Testis (tissue), 3 donors: ENCODE results near the gene STAM. TPM values are rescaled to one million over a fixed set of nuclear protein-coding genes. Genes with fewer than 3 reads are reported as not detected.

Experiments
- DNase-seq: peaks from one replicate; pipeline ENCODE4 v3.0.0-alpha.2; 2019
- H3K27ac ChIP-seq, 2 donors: fragments of 200-600 bp; sonication (generic); one replicate each; pipeline ENCODE4 v1.5.1; 2019
- H3K27me3 ChIP-seq: fragments of 200-600 bp; sonication (generic); one replicate; pipeline ENCODE4 v1.5.1; 2019
- H3K36me3 ChIP-seq: fragments of 200-600 bp; sonication (generic); one replicate; pipeline ENCODE4 v1.5.1; 2017; ENCODE audit warnings: low read depth; ENCODE audit errors: missing control alignments
- H3K4me1 ChIP-seq: fragments of 200-600 bp; sonication (generic); one replicate; pipeline ENCODE4 v1.5.1; 2019
- H3K4me3 ChIP-seq, 2 donors: fragments of 200-600 bp; sonication (generic); one replicate each; pipeline ENCODE4 v1.5.1; 2017 to 2019
- H3K9me3 ChIP-seq: fragments of 200-600 bp; sonication (generic); one replicate; pipeline ENCODE4 v1.5.1; 2017
- POLR2A ChIP-seq: fragments of 450-650 bp; IDR thresholded peaks from one replicate; pipeline ENCODE4 v1.6.1; 2017; ENCODE audit warnings: antibody characterized with exemption, mild to moderate bottlenecking, moderate library complexity
- WGBS, 2 donors: methylation state at CpG; one replicate each; pipeline ENCODE4 v1.1.5; 2018; 5-methylcytosine and 5-hydroxymethylcytosine counted together
- intact Hi-C: fragments of 100-400 bp; cut with DNase I; formaldehyde crosslinking; loops from one replicate; pipeline ENCODE4 v1.15.1; 2023; ENCODE audit warnings: low total_unique reads
- polyA plus RNA-seq: library from polyadenylated mRNA; stranded (reverse); fragments of 350-450 nt; fragmentation: Illumina TruSeq; extraction: RNeasy Lipid Tissue Mini Kit (QIAGEN cat#74804); gene quantifications from one replicate; pipeline ENCODE4 v1.2.3, GENCODE V29; 2014; ENCODE audit warnings: low read depth, low replicate concordance; ENCODE audit not compliant: insufficient read depth
- total RNA-seq, 2 donors: library from RNA; depleted of rRNA; stranded (reverse); fragments of >200 nt; gene quantifications; one replicate each; pipeline ENCODE4 v1.2.3, GENCODE V29; 2016
- TF ChIP-seq, protein P1 (sequence below), 3 experiments: fragments of 450-650 bp in 2 of 3; fragments of 200-600 bp in 1 of 3; sonication (generic) in 1 of 3; IDR thresholded peaks; one replicate each; pipeline ENCODE4 v1.5.1; 2016 to 2019; ENCODE audit warnings: antibody characterized with exemption in 3 of 3, mild to moderate bottlenecking in 2 of 3, moderate library complexity in 1 of 3

The STAM gene
- total and polyA plus RNA-seq, 3 donors from 2014 or later = 23.7 to 40.9 (median 40.6) TPM

DNA sequence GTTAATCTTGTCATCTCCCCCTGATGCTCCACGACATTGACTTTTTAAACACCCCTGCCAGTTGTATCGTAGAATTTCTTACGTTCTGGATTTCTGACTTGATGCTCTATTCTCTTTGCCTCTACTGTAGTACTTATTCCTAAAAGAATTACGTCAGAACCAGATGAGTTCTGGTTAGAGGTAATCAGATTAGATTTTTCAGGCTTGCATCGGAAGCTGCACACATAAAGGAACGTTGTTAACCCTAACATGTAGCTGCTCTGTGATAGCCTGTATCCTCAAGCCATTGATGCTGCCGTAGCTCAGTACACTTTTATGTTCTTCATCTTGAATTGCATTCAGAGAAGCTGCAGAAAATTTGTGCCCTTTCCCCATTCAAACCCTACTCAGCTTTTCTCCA lies 81.8 kb downstream of the STAM start:
- no peak for DNase-seq
- no peak overlapping the region for H3K27ac ChIP-seq
- no peaks in the 10 kb centered on the region for H3K27me3 ChIP-seq
- peaks cover 1% of the 10 kb centered on the region for H3K4me1 ChIP-seq
- no peak overlapping the region for H3K4me3 ChIP-seq
- no peaks in the 10 kb centered on the region for H3K9me3 ChIP-seq
- WGBS, 2 donors = 83% methylated on average over 7 of the region's 7 CpGs
- H3K36me3 ChIP-seq = no peaks in the 10 kb centered on the region
- intact Hi-C loops = no loop called here
- TF ChIP-seq, protein P1, sequence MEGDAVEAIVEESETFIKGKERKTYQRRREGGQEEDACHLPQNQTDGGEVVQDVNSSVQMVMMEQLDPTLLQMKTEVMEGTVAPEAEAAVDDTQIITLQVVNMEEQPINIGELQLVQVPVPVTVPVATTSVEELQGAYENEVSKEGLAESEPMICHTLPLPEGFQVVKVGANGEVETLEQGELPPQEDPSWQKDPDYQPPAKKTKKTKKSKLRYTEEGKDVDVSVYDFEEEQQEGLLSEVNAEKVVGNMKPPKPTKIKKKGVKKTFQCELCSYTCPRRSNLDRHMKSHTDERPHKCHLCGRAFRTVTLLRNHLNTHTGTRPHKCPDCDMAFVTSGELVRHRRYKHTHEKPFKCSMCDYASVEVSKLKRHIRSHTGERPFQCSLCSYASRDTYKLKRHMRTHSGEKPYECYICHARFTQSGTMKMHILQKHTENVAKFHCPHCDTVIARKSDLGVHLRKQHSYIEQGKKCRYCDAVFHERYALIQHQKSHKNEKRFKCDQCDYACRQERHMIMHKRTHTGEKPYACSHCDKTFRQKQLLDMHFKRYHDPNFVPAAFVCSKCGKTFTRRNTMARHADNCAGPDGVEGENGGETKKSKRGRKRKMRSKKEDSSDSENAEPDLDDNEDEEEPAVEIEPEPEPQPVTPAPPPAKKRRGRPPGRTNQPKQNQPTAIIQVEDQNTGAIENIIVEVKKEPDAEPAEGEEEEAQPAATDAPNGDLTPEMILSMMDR (IDR thresholded peaks at IDR 0.05) = no peak
- TF ChIP-seq POLR2A = no peak

DNA sequence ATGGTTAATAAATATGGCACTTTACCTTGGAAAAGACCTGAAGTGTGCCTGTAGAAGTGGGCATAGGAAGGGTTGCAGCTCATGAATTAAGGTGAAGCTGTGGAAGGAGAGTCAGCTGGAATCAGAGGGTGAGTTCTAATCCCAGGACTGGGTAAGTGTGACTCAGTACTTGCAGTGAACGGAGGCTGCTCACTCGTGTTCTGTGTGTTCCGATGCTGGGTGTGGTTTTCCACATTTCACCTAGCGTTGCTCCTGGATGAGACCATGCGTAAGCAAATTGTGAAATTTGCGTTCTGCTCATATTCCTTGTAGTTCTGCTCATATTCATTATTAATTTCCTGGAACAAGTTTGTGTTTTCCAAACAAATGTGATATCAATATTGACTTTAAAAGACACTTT lies 85.7 kb downstream of the STAM start:
- H3K36me3 ChIP-seq = no peaks in the 10 kb centered on the region
- DNase-seq = no peak
- no peak overlapping the region for H3K27ac ChIP-seq
- H3K4me1 ChIP-seq = peaks cover 4% of the 10 kb centered on the region
- TF ChIP-seq, protein P1 (IDR thresholded peaks at IDR 0.05) = no peak
- TF ChIP-seq POLR2A = no peak
- H3K4me3 ChIP-seq = no peak overlapping the region
- intact Hi-C loops = no loop called here
- H3K27me3 ChIP-seq = no peaks in the 10 kb centered on the region
- 86 to 91% methylated on average over 6 of the region's 6 CpGs for WGBS, 2 donors
- H3K9me3 ChIP-seq = no peaks in the 10 kb centered on the region

DNA sequence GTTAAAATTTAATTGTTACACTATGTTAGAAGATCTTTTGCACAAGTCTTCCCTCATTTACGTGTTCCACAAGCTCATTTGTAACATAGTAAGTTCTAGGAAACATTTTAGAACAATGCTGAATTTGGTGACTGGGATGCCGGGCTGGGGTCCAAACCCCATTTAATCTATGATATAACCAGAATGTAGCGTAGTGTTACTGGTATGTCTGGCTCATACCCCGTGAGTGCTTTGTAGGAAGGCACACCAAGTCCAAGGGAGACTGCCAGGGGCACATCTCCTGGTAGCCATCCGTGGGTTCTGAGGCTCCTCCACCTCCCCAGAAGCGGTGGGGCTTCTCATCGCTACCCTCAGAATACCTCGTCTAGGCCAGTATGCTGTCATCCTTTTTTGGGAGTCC lies 86.7 kb downstream of the STAM start:
- H3K4me3 ChIP-seq = no peak overlapping the region
- intact Hi-C loops = no loop called here
- H3K36me3 ChIP-seq = no peaks in the 10 kb centered on the region
- peak; percentile 75 for DNase-seq
- no peaks in the 10 kb centered on the region for H3K9me3 ChIP-seq
- H3K4me1 ChIP-seq = peaks cover 4% of the 10 kb centered on the region
- no peaks in the 10 kb centered on the region for H3K27me3 ChIP-seq
- WGBS, 2 donors = 51 to 58% methylated on average over 8 of the region's 8 CpGs
- TF ChIP-seq, protein P1 (IDR thresholded peaks at IDR 0.05) = no peak
- no peak for TF ChIP-seq POLR2A
- no peak overlapping the region for H3K27ac ChIP-seq

DNA sequence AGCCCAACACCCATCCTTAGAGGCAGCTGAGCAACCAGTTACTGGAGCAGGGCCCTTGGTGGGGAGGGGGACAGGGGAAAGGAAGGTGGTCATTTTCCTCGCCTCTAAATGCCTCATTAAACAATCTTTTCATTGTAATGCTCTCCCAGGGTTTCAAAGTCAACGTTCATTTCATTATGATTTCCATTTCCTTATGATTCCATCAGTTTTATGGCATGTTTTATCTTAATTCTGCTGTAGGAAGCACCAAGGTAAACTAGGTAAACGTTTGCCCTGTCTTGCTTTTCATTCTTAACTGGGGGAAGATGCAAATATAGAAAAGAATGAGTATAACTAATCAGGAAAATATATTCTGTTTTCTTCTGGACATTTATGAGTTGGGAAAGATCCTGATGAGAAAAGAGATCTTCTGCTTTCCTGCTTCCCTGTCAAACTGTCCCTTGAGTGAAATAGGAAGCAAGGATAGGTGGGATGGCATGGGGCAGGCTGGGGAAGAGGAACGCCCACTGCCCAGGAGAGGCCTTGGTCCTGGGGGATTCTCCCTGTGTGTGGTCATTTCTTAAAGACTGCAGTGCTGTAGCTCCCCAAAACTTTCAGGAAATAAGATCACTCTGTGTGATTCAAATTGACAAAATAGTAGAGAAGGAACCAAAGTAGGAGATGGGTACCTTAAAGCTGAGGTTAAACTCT lies 87.5 kb downstream of the STAM start:
- no peak for TF ChIP-seq POLR2A
- TF ChIP-seq, protein P1 (IDR thresholded peaks at IDR 0.05) = no peak
- WGBS, 2 donors = 66 to 71% methylated on average over 4 of the region's 4 CpGs
- DNase-seq = no peak
- intact Hi-C loops = no loop called here
- Histone ChIP-seq H3K27ac (no peak overlapping the region), H3K4me1 (peaks cover 4% of the 10 kb centered on the region), H3K27me3 (no peaks in the 10 kb centered on the region), H3K9me3 (no peaks in the 10 kb centered on the region), H3K4me3 (no peak overlapping the region), H3K36me3 (no peaks in the 10 kb centered on the region)

DNA sequence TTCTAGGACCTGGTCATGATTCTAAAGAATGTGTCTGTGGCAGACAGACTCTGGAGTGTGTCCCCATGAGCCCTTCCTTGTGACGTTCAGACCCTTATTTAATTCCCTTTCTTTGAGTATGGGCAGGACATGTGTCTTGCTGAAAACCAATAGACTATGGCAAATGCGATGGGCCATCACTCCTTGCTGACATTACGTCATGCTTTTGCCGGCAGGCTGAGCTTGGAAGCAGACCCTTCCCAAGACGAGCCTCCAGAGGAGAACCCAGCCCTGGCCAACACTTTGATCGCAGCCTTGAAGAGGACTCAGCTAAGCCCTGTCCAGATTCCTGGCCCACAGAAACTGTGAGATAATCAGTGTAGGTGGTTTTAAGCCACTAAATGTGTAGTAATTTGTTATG lies 89.7 kb downstream of the STAM start:
- intact Hi-C loops = no loop called here
- H3K36me3 ChIP-seq = no peaks in the 10 kb centered on the region
- no peak overlapping the region for H3K4me3 ChIP-seq
- H3K27me3 ChIP-seq = no peaks in the 10 kb centered on the region
- no peak for DNase-seq
- no peak for TF ChIP-seq POLR2A
- TF ChIP-seq, protein P1 (IDR thresholded peaks at IDR 0.05) = no peak
- H3K4me1 ChIP-seq = peaks cover 4% of the 10 kb centered on the region
- WGBS, 2 donors = 87 to 90% methylated on average over 4 to 6 of the region's 6 CpGs
- no peaks in the 10 kb centered on the region for H3K9me3 ChIP-seq
- H3K27ac ChIP-seq = no peak overlapping the region
